HepG2 (cell line): Measurements from ENCODE around the gene COPS6. TPM values are rescaled to one million over a fixed set of nuclear protein-coding genes. Genes with fewer than 3 reads are reported as not detected.

ENCODE experiments used
- FIP1L1 ChIP-seq: fragments of 200-400 bp; formaldehyde crosslinking; IDR thresholded peaks from 2 replicates; pipeline ENCODE4 v1.6.1; 2018; ENCODE audit warnings: low read depth, mild to moderate bottlenecking, low read length, moderate library complexity, borderline replicate concordance; ENCODE audit not compliant: insufficient read depth
- NFYB ChIP-seq: sonication (generic); formaldehyde crosslinking; IDR thresholded peaks from 2 replicates; pipeline ENCODE4 v1.4.0; 2020; ENCODE audit warnings: missing genetic modification reagents
- NR3C1 ChIP-seq: sonication (generic); formaldehyde crosslinking; IDR thresholded peaks from 2 replicates; pipeline ENCODE4 v1.4.0; 2020; ENCODE audit warnings: missing genetic modification reagents
- POLR2AphosphoS2 ChIP-seq: IDR thresholded peaks from 2 replicates; pipeline ENCODE4 v1.6.1; 2011; ENCODE audit warnings: low read depth, low read length, improper control_type of control experiment
- RARA ChIP-seq: IDR thresholded peaks from 2 replicates; pipeline ENCODE4 v1.6.1; 2016; ENCODE audit warnings: missing genetic modification reagents, missing compliant biosample characterization
- SMAD3 ChIP-seq: sonication (generic); formaldehyde crosslinking; IDR thresholded peaks from 2 replicates; pipeline ENCODE4 v1.4.0; 2020; ENCODE audit warnings: missing genetic modification reagents
- SOX13 ChIP-seq, 3 experiments: fragments of 450-650 bp in 1 of 3; sonication (generic) in 1 of 3; formaldehyde crosslinking in 1 of 3; IDR thresholded peaks in 2 of 3; conservative IDR thresholded peaks in 1 of 3; 2 replicates each; pipeline versions ENCODE4 v1.5.0 to v1.6.1; 2016 to 2020; ENCODE audit warnings: antibody characterized with exemption in 1 of 3, mild to moderate bottlenecking in 1 of 3, missing compliant biosample characterization in 1 of 3, missing genetic modification reagents in 1 of 3, moderate library complexity in 1 of 3
- ZKSCAN1 ChIP-seq: fragments of 150-350 bp; IDR thresholded peaks from 2 replicates; pipeline ENCODE4 v1.6.1; 2014; ENCODE audit warnings: low read length
- ZNF253 ChIP-seq: sonication (generic); formaldehyde crosslinking; IDR thresholded peaks from 2 replicates; pipeline ENCODE4 v1.8.0; 2022; ENCODE audit warnings: mild to moderate bottlenecking, missing genetic modification reagents, borderline replicate concordance
- ZNF263 ChIP-seq: sonication (generic); formaldehyde crosslinking; IDR thresholded peaks from 2 replicates; pipeline ENCODE4 v1.4.0; 2020; ENCODE audit warnings: missing genetic modification reagents
- ZNF776 ChIP-seq: sonication (generic); formaldehyde crosslinking; IDR thresholded peaks from 2 replicates; pipeline ENCODE4 v1.4.0; 2020; ENCODE audit warnings: mild to moderate bottlenecking, missing genetic modification reagents
- polyA plus RNA-seq, 8 experiments: library from polyadenylated mRNA; depleted of rRNA in 3 of 8; stranded (reverse) in 7 of 8; unstranded in 1 of 8; fragments of >200 nt; fragmentation: Illumina TruSeq in 4 of 8; extraction: Trizol in 4 of 8; gene quantifications; 2 replicates each; pipeline versions ENCODE4 v1.2.1 to v1.2.3, GENCODE V29; 2011 to 2016; ENCODE audit warnings: low read depth in 4 of 8, missing spikeins in 1 of 8, mixed read lengths in 1 of 8; ENCODE audit not compliant: insufficient read depth in 1 of 8
- total RNA-seq, 5 experiments: library from RNA; depleted of rRNA; stranded (reverse); fragments of >200 nt; fragmentation: Illumina TruSeq; extraction: Trizol; gene quantifications; 2 replicates each; pipeline ENCODE4 v1.2.3, GENCODE V29; 2016; ENCODE audit warnings: low read depth in 1 of 5
- TF ChIP-seq, protein P1 (sequence below): sonication (generic); formaldehyde crosslinking; IDR thresholded peaks from 2 replicates; pipeline ENCODE4 v1.8.0; 2022; ENCODE audit warnings: low read depth, missing genetic modification reagents
- TF ChIP-seq, protein P2 (sequence below): sonication (generic); formaldehyde crosslinking; IDR thresholded peaks from 2 replicates; pipeline ENCODE4 v1.8.1; 2023; ENCODE audit warnings: mild to moderate bottlenecking, missing genetic modification reagents
- TF ChIP-seq, protein P3 (sequence below): sonication (generic); formaldehyde crosslinking; IDR thresholded peaks from 2 replicates; pipeline ENCODE4 v1.4.0; 2020; ENCODE audit warnings: missing genetic modification reagents, mild to moderate bottlenecking, borderline replicate concordance
- TF ChIP-seq, protein P4 (sequence below): sonication (generic); formaldehyde crosslinking; IDR thresholded peaks from 2 replicates; pipeline ENCODE4 v1.4.0; 2020; ENCODE audit warnings: mild to moderate bottlenecking, missing genetic modification reagents, borderline replicate concordance
- TF ChIP-seq, protein P5 (sequence below): sonication (generic); formaldehyde crosslinking; conservative IDR thresholded peaks from 2 replicates; pipeline ENCODE4 v1.4.0; 2020; ENCODE audit warnings: mild to moderate bottlenecking, missing genetic modification reagents, moderate library complexity

The COPS6 gene
- total and polyA plus RNA-seq, 2 of the 13 experiments (the other 11 are each of a cell fraction or from before 2014, with no cell fraction given): 33.4 to 117 TPM

DNA sequence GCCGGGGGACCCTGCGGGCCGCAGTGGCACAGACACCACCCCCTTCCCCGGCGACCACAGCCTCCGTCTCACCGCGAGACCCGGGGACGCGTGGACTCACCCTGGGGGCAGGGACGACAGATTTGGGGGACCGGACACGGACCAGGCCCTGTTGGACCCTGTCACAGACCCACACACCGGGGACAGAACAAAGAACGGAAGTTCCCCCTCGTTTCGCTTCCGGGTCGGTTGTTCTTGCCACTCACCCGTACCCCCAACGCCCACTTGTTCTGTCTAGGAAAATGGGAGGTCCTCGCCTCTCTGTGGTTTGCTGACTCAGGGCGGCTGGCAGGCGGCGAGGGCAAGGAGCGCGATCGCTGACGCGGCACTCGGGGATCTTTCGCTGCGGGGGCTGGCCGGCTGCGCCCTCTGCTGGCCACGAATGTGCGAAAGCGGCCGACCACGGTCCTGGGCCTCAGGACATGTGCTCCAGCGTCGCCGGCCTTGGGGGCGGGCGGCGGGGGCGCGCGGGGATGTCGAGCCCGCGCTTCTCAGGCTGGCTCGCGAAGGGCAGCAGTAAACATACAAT, 7.2 kb upstream of the COPS6 start, which contains the start of gene ZNF3 (continued):
- peak; percentile 71 for TF ChIP-seq RARA (CRISPR knock-in tag)
- TF ChIP-seq, protein P1, sequence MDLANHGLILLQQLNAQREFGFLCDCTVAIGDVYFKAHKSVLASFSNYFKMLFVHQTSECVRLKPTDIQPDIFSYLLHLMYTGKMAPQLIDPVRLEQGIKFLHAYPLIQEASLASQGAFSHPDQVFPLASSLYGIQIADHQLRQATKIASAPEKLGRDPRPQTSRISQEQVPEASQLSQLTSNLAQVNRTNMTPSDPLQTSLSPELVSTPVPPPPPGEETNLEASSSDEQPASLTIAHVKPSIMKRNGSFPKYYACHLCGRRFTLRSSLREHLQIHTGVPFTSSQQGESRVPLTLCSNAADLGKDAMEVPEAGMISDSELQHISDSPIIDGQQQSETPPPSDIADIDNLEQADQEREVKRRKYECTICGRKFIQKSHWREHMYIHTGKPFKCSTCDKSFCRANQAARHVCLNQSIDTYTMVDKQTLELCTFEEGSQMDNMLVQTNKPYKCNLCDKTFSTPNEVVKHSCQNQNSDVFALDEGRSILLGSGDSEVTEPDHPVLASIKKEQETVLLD (CRISPR knock-in tag): peak; percentile 95
- no peak for TF ChIP-seq NR3C1 (CRISPR knock-in tag)
- TF ChIP-seq, protein P2, sequence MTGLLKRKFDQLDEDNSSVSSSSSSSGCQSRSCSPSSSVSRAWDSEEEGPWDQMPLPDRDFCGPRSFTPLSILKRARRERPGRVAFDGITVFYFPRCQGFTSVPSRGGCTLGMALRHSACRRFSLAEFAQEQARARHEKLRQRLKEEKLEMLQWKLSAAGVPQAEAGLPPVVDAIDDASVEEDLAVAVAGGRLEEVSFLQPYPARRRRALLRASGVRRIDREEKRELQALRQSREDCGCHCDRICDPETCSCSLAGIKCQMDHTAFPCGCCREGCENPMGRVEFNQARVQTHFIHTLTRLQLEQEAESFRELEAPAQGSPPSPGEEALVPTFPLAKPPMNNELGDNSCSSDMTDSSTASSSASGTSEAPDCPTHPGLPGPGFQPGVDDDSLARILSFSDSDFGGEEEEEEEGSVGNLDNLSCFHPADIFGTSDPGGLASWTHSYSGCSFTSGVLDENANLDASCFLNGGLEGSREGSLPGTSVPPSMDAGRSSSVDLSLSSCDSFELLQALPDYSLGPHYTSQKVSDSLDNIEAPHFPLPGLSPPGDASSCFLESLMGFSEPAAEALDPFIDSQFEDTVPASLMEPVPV (CRISPR knock-in tag): peak; percentile 82
- peak; percentile 88 for TF ChIP-seq ZNF776 (CRISPR knock-in tag)
- peak; percentile 61; the same call in 1 of the 2 replicates for TF ChIP-seq FIP1L1
- no peak for TF ChIP-seq ZNF253
- peak; percentile 87 for TF ChIP-seq SMAD3 (CRISPR knock-in tag)
- TF ChIP-seq, protein P3, sequence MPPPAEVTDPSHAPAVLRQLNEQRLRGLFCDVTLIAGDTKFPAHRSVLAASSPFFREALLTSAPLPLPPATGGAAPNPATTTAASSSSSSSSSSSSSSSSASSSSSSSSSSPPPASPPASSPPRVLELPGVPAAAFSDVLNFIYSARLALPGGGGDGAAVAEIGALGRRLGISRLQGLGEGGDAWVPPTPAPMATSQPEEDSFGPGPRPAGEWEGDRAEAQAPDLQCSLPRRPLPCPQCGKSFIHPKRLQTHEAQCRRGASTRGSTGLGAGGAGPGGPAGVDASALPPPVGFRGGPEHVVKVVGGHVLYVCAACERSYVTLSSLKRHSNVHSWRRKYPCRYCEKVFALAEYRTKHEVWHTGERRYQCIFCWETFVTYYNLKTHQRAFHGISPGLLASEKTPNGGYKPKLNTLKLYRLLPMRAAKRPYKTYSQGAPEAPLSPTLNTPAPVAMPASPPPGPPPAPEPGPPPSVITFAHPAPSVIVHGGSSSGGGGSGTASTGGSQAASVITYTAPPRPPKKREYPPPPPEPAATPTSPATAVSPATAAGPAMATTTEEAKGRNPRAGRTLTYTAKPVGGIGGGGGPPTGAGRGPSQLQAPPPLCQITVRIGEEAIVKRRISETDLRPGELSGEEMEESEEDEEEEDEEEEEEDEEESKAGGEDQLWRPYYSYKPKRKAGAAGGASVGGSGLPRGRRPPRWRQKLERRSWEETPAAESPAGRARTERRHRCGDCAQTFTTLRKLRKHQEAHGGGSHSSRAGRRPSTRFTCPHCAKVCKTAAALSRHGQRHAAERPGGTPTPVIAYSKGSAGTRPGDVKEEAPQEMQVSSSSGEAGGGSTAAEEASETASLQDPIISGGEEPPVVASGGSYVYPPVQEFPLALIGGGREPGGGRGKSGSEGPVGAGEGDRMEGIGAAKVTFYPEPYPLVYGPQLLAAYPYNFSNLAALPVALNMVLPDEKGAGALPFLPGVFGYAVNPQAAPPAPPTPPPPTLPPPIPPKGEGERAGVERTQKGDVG: peak; percentile 75; the same call in 1 of the 2 replicates
- TF ChIP-seq, protein P4, sequence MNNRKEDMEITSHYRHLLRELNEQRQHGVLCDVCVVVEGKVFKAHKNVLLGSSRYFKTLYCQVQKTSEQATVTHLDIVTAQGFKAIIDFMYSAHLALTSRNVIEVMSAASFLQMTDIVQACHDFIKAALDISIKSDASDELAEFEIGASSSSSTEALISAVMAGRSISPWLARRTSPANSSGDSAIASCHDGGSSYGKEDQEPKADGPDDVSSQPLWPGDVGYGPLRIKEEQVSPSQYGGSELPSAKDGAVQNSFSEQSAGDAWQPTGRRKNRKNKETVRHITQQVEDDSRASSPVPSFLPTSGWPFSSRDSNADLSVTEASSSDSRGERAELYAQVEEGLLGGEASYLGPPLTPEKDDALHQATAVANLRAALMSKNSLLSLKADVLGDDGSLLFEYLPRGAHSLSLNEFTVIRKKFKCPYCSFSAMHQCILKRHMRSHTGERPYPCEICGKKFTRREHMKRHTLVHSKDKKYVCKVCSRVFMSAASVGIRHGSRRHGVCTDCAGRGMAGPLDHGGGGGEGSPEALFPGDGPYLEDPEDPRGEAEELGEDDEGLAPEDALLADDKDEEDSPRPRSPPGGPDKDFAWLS (CRISPR knock-in tag): no peak
- TF ChIP-seq ZKSCAN1: peak; percentile 40; the same call in 1 of the 2 replicates
- peak; percentile 68 for TF ChIP-seq SOX13 (IDR thresholded peaks at IDR 0.05)
- peak in 1 of 2 experiments; percentile 88; a peak in 2 of 4 replicates for TF ChIP-seq SOX13 (CRISPR knock-in tag; conservative IDR thresholded peaks at IDR 0.05 in 1 of 2, IDR thresholded peaks at IDR 0.05 in 1 of 2)
- TF ChIP-seq POLR2AphosphoS2: peak; percentile 82; the same call in 1 of the 2 replicates
- TF ChIP-seq ZNF263 (CRISPR knock-in tag): peak; percentile 20
- TF ChIP-seq, protein P5, sequence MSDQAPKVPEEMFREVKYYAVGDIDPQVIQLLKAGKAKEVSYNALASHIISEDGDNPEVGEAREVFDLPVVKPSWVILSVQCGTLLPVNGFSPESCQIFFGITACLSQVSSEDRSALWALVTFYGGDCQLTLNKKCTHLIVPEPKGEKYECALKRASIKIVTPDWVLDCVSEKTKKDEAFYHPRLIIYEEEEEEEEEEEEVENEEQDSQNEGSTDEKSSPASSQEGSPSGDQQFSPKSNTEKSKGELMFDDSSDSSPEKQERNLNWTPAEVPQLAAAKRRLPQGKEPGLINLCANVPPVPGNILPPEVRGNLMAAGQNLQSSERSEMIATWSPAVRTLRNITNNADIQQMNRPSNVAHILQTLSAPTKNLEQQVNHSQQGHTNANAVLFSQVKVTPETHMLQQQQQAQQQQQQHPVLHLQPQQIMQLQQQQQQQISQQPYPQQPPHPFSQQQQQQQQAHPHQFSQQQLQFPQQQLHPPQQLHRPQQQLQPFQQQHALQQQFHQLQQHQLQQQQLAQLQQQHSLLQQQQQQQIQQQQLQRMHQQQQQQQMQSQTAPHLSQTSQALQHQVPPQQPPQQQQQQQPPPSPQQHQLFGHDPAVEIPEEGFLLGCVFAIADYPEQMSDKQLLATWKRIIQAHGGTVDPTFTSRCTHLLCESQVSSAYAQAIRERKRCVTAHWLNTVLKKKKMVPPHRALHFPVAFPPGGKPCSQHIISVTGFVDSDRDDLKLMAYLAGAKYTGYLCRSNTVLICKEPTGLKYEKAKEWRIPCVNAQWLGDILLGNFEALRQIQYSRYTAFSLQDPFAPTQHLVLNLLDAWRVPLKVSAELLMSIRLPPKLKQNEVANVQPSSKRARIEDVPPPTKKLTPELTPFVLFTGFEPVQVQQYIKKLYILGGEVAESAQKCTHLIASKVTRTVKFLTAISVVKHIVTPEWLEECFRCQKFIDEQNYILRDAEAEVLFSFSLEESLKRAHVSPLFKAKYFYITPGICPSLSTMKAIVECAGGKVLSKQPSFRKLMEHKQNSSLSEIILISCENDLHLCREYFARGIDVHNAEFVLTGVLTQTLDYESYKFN (CRISPR knock-in tag): peak; percentile 71
- 0 out of 2 replicates have a peak, but pooled peaks have one; percentile 11 for TF ChIP-seq NFYB
